Lung (tissue), 12 donors: Measurements from ENCODE around the gene MGAM2. TPM values are rescaled to one million over a fixed set of nuclear protein-coding genes. Genes with fewer than 3 reads are reported as not detected.

Source experiments
- ATAC-seq: fragments of 200-7000 bp; cut with Tn5 transposase; one replicate; pipeline ENCODE4 v1.9.1; 2020; ENCODE audit warnings: moderate number of reproducible peaks; ENCODE audit not compliant: insufficient read depth, low FRiP score
- DNase-seq, 3 donors: peaks; one replicate each; pipeline ENCODE4 v3.0.0-alpha.2; 2013 to 2017
- H3K27ac ChIP-seq, 2 donors: one replicate each; pipeline ENCODE4 v1.5.1; 2013; ENCODE audit warnings: mild to moderate bottlenecking in 2 of 2, moderate library complexity in 2 of 2, control low read depth in 1 of 2, inconsistent platforms in 1 of 2, low read depth in 1 of 2, low read length in 1 of 2
- H3K27me3 ChIP-seq, 3 donors: one replicate each; pipeline ENCODE4 v1.5.1; 2013; ENCODE audit warnings: low read length in 2 of 3; ENCODE audit not compliant: control insufficient read depth in 3 of 3, insufficient read depth in 3 of 3
- H3K36me3 ChIP-seq, 4 donors: one replicate each; pipeline ENCODE4 v1.5.1; 2013; ENCODE audit warnings: low read length in 4 of 4, mild to moderate bottlenecking in 1 of 4, moderate library complexity in 1 of 4; ENCODE audit not compliant: control insufficient read depth in 4 of 4, insufficient read depth in 4 of 4
- H3K4me1 ChIP-seq, 5 donors: one replicate each; pipeline ENCODE4 v1.5.1; 2013; ENCODE audit warnings: low read length in 5 of 5, mild to moderate bottlenecking in 2 of 5, moderate library complexity in 1 of 5; ENCODE audit not compliant: control insufficient read depth in 5 of 5, insufficient read depth in 5 of 5
- H3K4me3 ChIP-seq: one replicate; pipeline ENCODE4 v1.5.1; 2013; ENCODE audit warnings: mild to moderate bottlenecking, control low read depth, moderate library complexity
- H3K9ac ChIP-seq, 2 donors: one replicate each; pipeline ENCODE4 v1.5.1; 2013; ENCODE audit warnings: low read length in 2 of 2, control low read depth in 1 of 2; ENCODE audit not compliant: insufficient read depth in 1 of 2
- H3K9me3 ChIP-seq, 4 donors: one replicate each; pipeline ENCODE4 v1.5.1; 2013; ENCODE audit warnings: low read length in 3 of 4, mild to moderate bottlenecking in 1 of 4, moderate library complexity in 1 of 4; ENCODE audit not compliant: control insufficient read depth in 4 of 4, insufficient read depth in 3 of 4
- WGBS, 2 donors: extraction: QIAGEN DNeasy Blood & Tissue Kit; methylation state at CpG; one replicate each; pipeline ENCODE4 v1.1.7; 2013; 5-methylcytosine and 5-hydroxymethylcytosine counted together
- polyA plus RNA-seq, 2 donors: library from polyadenylated mRNA; stranded (reverse); fragments of 200-250 nt; gene quantifications; one replicate each; pipeline ENCODE4 v1.2.1, GENCODE V29; 2013
- total RNA-seq, 2 donors: library from RNA; depleted of rRNA in 1 of 2; stranded (reverse); fragments of >200 nt in 1 of 2; gene quantifications; one replicate each; pipeline ENCODE4 v1.2.1, GENCODE V29; 2014 to 2021
- TF ChIP-seq, protein P1 (sequence below): IDR thresholded peaks from 2 replicates; pipeline ENCODE4 v1.5.1; 2012; ENCODE audit warnings: mild to moderate bottlenecking; ENCODE audit errors: control extremely low read depth, extremely low read depth
- donor health status: control.
- donor health status: control.
- donor health status: Bipolar disorder and iron deficiency.
- donor health status: healthy.
- donor health status: DM: yes; HTN: yes; CAD: no.

MGAM2 gene
- total and polyA plus RNA-seq, 4 donors = 0.20 to 0.93 (median 0.52) TPM; not detected in 1

DNA sequence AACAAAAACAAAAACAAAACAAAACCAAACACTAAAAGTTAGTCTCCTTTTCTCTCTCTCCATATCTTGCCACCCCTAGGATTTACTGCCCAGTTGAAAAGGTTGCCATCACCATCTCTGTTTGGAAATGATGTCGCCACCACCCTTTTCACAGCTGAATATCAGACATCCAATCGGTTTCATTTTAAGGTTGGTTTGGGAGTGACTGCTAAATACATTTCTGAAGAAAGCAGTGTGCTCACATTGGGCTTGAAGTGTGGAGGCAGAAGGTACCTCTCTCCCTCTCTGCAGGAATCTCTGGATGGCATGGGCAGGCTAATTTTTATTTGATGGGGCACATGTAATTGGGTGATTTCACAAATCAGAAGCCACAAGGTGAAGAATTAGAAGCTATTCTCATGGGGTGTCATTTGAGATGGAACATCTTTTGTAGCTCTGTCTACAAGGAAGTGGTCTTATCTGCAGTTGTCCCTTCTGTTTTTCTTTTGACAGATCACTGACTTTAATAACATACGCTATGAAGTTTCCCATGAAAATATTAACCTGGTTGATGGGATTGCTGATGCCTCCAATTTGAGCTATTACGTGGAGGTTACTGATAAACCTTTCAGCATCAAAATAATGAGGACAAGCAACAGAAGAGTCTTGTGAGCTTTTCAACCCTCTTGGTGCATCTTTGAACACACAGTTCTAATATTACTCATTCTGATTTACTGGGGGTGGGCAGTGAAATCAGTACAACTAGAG is 20.1 kb downstream of the MGAM2 start:
- Histone ChIP-seq H3K27ac (no peak overlapping the region), H3K27me3 (no peaks in the 10 kb centered on the region), H3K9ac (no peak overlapping the region), H3K9me3 (no peaks in the 10 kb centered on the region), H3K36me3 (no peaks in the 10 kb centered on the region), H3K4me1 (no peaks in the 10 kb centered on the region), H3K4me3 (no peak overlapping the region)
- WGBS, 2 donors = 85 to 90% methylated on average over 4 of the region's 4 CpGs
- no peak for DNase-seq
- TF ChIP-seq, protein P1, sequence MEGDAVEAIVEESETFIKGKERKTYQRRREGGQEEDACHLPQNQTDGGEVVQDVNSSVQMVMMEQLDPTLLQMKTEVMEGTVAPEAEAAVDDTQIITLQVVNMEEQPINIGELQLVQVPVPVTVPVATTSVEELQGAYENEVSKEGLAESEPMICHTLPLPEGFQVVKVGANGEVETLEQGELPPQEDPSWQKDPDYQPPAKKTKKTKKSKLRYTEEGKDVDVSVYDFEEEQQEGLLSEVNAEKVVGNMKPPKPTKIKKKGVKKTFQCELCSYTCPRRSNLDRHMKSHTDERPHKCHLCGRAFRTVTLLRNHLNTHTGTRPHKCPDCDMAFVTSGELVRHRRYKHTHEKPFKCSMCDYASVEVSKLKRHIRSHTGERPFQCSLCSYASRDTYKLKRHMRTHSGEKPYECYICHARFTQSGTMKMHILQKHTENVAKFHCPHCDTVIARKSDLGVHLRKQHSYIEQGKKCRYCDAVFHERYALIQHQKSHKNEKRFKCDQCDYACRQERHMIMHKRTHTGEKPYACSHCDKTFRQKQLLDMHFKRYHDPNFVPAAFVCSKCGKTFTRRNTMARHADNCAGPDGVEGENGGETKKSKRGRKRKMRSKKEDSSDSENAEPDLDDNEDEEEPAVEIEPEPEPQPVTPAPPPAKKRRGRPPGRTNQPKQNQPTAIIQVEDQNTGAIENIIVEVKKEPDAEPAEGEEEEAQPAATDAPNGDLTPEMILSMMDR = no peak
- no peak for ATAC-seq

DNA sequence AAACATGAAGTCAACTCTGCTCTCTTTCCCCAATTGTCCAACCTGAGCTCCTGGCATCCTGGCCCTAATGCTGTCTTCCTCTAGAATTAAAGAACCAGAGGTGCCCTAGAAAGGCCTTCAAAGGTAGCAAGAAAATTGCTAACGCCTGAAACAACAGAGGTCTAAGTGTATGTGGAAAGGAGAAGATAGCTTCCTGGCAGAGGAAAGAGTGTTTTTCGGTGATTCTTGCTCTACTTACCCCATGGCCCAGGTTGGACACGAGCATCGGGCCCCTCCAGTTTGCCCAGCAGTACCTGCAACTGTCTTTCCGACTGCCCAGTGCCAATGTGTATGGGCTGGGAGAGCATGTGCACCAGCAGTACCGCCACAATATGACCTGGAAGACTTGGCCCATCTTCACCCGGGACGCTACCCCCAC is 22.2 kb downstream of the MGAM2 start:
- TF ChIP-seq, protein P1 = no peak
- 95% methylated on average over 8 of the region's 8 CpGs for WGBS, 2 donors

DNA sequence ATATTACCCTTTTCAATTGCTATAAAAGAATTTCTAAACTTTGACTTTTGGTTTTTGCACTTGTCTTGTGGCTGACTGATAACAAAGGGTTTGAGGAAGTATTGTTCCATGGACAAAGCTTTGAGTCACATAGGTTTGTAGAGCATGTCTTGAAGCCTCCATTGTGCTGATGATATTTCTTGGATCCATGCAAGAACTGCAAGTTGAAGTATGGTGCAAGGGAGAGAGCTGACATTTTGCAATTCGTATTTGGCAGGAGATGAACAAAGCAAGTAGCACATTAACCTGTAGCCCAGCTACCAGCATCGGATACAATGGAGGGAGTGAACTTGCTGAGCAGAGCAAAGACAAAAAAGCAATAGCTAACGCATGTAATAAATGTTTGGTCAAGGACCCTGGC is 23.4 kb downstream of the MGAM2 start:
- no peak for DNase-seq
- Histone ChIP-seq H3K4me3 (no peak overlapping the region), H3K36me3 (no peaks in the 10 kb centered on the region), H3K9me3 (no peaks in the 10 kb centered on the region), H3K27ac (no peak overlapping the region), H3K4me1 (no peaks in the 10 kb centered on the region), H3K27me3 (no peaks in the 10 kb centered on the region), H3K9ac (no peak overlapping the region)
- ATAC-seq = no peak
- WGBS, 2 donors = 68 to 79% methylated on average over 3 of the region's 3 CpGs
- TF ChIP-seq, protein P1 = no peak

More for the DNA sequence above, 22.2 kb downstream of the MGAM2 start:
- Histone ChIP-seq H3K4me3 (no peak overlapping the region), H3K27ac (no peak overlapping the region), H3K36me3 (no peaks in the 10 kb centered on the region), H3K4me1 (no peaks in the 10 kb centered on the region), H3K9ac (no peak overlapping the region), H3K27me3 (no peaks in the 10 kb centered on the region), H3K9me3 (no peaks in the 10 kb centered on the region)
- ATAC-seq (no peak), DNase-seq (no peak)
